Hematopoietic multipotent progenitor cell (in vitro differentiated cells): ENCODE data around the gene BTBD17. TPM values are rescaled to one million over a fixed set of nuclear protein-coding genes. Genes with fewer than 3 reads are reported as not detected.

Experiments
- DNase-seq, 3 donors: peaks; one replicate each; pipeline ENCODE4 v3.0.0-alpha.2; 2011 to 2015; ENCODE audit warnings: low read depth in 2 of 3, low spot score in 2 of 3
- total RNA-seq: library from RNA; depleted of rRNA; stranded (reverse); fragments of >200 nt; gene quantifications from one replicate; pipeline ENCODE4 v1.2.3, GENCODE V29; 2012

BTBD17 gene
- total RNA-seq, 1 donor: under 0.01 TPM

GRCh38 chr17:74362810-74363498, 1.3 kb upstream of the BTBD17 start:
- DNase-seq: no peak

- no peak for DNase-seq
Observed at GRCh38 chr17:74362069-74362405, 369 bp upstream of the BTBD17 start.

GRCh38 chr17:74360899-74361229, 804 bp downstream of the BTBD17 start:
- no peak for DNase-seq

GRCh38 chr17:74359916-74360315, 1.8 kb downstream of the BTBD17 start:
- no peak for DNase-seq

- DNase-seq: no peak
Observed at GRCh38 chr17:74358697-74359096, 3.0 kb downstream of the BTBD17 start.

- DNase-seq: no peak
Observed at GRCh38 chr17:74357466-74357809, 4.2 kb downstream of the BTBD17 start.

GRCh38 chr17:74356646-74357465, 4.8 kb downstream of the BTBD17 start:
- DNase-seq: peak in 2 of 3 donors; percentile 54 to 59

GRCh38 chr17:74355065-74355464, 6.6 kb downstream of the BTBD17 start:
- no peak for DNase-seq

GRCh38 chr17:74354561-74354960, 7.1 kb downstream of the BTBD17 start:
- no peak for DNase-seq

GRCh38 chr17:74354123-74354522, 7.5 kb downstream of the BTBD17 start:
- peak in 2 of 3 donors; percentile 73 to 79 for DNase-seq

- no peak for DNase-seq
Observed at GRCh38 chr17:74353446-74354060, 8.1 kb downstream of the BTBD17 start.

GRCh38 chr17:74351552-74352210, 10.0 kb downstream of the BTBD17 start:
- DNase-seq: peak in 2 of 3 donors; percentile 40 to 51

- no peak for DNase-seq
Observed at GRCh38 chr17:74350486-74350885, 11.2 kb downstream of the BTBD17 start.

- DNase-seq: no peak
Observed at GRCh38 chr17:74349120-74349519, 12.5 kb downstream of the BTBD17 start.

GRCh38 chr17:74347646-74348045, 14.0 kb downstream of the BTBD17 start:
- no peak for DNase-seq

GRCh38 chr17:74345433-74346241, 16.0 kb downstream of the BTBD17 start:
- no peak for DNase-seq

- no peak for DNase-seq
Observed at GRCh38 chr17:74344658-74345057, 17.0 kb downstream of the BTBD17 start.

- DNase-seq: no peak
Observed at GRCh38 chr17:74343526-74344284, 18.0 kb downstream of the BTBD17 start.

- no peak for DNase-seq
Observed at GRCh38 chr17:74343121-74343520, 18.5 kb downstream of the BTBD17 start.

GRCh38 chr17:74342224-74342623, 19.4 kb downstream of the BTBD17 start:
- DNase-seq: no peak
